HG02943 (cell line): ENCODE results near the gene CDC6.
"Not testable (repeated sequence)": the region's sequence is repeated elsewhere in the genome, so short reads cannot be mapped to it uniquely, and the experiment has no call there.

Experiments
- ATAC-seq: cut with Tn5 transposase; IDR thresholded peaks from one replicate; pipeline ENCODE4 v1.9.1; 2021; ENCODE audit warnings: mild to moderate bottlenecking, low read depth, moderate library complexity; ENCODE audit not compliant: unreplicated experiment

The CDC6 gene

DNA sequence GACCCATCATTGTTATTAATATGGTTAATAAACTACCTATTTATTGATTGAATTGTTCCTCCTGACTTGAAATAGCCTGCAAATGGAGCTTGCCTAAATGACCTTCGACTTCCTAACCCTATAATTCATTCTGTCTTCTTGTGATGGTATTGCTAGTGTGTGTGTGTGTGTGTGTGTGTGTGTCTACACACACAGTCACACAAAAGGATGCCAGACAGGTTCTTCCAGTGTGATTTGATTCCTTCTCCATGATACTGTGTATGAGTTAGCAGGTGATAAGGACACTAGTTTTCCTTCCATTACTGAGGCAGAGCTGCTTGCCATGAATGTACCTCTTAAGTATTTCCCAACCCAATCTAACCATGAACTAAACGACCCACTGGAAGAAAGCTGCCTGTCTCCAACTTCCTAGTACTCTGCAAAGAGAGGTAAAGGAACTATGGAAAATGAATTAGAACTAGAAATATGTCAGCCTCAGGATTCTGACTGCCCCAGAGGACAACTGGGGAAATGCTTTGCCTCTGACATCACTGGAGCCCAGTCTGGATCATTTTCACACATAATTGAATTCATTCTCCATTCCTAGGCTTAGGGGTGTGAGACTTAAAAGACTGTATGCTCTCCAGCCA lies 3.5 kb upstream of the CDC6 start:
- no peak for ATAC-seq

DNA sequence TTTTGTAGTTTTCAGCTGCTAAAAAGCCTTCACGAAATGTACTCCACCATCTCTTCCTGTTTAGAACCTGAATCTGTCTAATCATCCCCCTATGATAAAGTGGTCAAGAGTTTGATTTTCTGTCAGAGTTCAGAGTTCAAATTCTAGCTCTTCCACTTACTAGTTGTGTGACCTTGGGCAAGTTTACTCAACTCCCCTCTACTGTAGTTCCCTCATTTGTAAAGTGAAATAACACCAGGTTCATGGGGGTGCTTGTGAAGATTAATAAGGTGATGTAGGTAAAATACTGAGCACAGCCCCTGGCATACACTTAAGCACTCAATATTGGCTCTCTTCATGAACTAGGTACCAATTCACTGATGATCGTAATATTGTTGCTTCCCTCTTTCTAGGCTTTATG lies 1.2 kb upstream of the CDC6 start:
- no peak for ATAC-seq

DNA sequence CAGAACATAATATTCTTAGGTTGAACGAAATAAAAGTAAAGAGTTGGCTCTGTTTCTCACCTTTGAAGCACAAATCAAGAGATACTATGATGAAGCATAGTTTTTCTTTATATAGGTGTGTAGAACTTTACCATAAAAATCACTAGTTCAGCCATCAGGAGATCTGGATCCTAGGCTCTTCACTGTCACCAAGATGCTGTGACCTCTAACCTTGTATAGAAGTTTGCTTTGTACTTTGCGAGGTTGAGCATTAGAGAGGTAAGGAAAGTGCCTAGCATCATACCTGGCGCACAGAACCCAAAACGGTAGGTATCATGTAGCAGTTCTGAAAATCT lies 553 bp upstream of the CDC6 start:
- ATAC-seq: no peak

DNA sequence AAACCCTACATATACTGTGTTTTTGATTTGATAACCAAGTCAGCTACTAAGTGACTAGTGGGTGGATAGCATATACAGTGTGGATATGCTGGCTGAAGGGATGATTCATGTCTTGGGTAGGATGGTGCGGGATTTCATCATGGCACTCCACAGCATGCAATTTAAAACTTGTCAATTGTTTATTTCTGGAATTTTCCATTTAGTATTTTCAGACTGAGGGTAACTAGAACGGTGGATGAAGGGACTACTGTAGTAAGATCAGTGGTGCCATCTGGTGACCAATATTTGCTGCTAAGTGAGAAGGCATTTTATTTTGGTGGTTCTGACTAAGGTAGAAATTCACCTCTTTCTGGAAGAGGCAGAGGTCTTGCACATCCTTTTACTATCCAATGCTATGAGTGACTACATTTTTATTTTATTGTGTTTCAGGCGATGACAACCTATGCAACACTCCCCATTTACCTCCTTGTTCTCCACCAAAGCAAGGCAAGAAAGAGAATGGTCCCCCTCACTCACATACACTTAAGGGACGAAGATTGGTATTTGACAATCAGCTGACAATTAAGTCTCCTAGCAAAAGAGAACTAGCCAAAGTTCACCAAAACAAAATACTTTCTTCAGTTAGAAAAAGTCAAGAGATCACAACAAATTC lies 3.1 kb downstream of the CDC6 start:
- ATAC-seq: no peak

DNA sequence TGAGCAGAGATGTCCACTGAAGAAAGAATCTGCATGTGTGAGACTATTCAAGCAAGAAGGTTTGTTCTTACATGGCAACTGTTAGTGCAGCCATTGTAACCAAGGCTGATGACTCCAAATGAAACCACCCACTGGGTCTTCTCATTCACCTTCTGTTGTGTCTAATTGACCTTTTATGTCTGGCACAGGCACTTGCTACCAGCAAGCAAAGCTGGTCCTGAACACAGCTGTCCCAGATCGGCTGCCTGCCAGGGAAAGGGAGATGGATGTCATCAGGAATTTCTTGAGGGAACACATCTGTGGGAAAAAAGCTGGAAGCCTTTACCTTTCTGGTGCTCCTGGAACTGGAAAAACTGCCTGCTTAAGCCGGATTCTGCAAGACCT lies 3.6 kb downstream of the CDC6 start:
- ATAC-seq: no peak

DNA sequence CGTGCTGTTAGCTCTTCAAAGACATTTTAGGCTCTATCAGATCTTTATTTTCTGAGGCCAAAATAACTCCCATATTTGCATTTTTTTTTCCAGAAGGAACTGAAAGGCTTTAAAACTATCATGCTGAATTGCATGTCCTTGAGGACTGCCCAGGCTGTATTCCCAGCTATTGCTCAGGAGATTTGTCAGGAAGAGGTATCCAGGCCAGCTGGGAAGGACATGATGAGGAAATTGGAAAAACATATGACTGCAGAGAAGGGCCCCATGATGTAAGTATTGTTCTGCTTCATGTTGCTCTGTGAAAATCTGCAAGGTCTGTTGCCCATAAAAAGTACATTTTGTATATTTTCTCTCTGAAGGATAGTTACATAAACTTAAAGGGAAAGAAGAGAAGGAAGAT lies 5.7 kb downstream of the CDC6 start:
- ATAC-seq: no peak

DNA sequence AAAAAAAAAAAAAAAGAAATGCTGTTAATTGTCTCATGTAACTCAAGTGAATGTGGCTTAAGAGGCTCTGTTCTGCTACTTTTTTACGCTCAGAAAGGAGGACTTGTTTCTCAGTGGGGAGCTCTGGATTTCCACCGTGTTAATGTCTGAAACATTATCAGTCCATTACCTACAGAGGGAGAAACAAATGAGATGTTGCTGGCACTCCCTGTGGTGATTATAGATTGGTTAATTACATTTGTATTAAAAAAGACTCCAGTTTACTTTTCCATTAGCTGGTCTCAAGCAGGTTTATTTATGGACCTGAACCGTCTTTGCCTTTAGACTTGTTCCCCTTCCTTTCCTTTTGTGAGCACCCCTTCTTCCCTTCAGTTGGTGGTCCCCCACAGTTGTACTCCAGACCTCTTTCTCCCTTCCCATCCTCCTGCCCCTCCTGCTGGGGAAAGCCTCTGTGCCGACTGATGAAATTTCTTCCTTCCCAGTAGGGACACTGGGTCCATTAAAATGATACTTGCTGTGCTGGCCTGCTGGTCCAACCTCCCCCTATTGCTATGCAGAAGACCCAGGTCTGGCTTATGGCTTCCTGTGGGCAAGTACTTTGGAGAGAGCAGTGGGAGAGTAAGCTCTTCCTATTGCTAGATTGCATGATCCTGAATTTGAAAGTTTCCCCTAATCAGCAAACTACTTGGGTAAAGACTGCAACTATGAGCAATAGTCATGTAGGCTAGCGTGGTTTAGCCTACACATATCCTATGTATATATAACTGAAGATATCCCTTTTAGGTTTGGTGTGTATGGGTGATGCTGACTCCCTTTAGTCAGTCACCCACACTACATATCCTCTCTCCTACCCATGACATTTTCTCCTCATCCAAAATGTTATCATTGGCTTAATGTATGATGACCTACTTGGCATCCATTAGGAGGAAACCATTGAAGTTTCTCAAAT lies 8.1 kb downstream of the CDC6 start:
- no peak for ATAC-seq

DNA sequence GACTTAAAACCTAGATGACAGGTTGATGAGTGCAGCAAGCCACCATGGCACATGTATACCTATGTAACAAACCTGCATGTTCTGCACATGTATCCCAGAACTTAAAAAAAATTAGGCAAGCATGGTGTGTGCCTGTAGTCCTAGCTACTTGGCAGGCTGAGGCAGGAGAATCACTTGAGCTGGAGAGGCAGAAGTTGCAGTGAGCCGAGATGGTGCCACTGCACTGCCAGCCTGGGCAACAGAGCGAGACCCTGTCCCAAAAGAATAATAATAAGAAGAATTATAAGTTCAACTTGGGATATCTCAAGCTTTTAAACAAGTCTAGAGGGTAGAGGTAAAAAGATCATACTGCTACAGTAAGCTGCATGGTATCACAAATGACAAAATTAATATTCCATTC lies 9.8 kb downstream of the CDC6 start:
- no peak for ATAC-seq

DNA sequence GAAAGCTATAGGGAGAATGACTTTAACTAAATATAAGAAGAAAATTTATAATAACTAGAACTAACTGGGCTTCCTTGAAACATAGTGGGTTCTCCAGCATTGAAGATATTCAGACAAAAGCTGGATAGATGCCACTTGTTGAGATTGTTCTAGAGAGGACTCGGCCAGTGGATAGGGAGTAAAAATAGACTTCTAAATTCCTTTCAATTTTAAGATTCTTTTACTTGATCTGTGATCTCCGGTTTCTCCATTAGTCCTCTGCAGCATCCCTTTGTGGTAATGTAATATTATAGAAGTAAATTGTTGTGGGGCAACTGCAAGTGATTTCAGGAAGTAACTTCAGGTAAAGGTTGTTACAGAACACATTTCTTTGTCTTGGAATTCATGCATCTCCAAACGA lies 11.0 kb downstream of the CDC6 start:
- no peak for ATAC-seq

DNA sequence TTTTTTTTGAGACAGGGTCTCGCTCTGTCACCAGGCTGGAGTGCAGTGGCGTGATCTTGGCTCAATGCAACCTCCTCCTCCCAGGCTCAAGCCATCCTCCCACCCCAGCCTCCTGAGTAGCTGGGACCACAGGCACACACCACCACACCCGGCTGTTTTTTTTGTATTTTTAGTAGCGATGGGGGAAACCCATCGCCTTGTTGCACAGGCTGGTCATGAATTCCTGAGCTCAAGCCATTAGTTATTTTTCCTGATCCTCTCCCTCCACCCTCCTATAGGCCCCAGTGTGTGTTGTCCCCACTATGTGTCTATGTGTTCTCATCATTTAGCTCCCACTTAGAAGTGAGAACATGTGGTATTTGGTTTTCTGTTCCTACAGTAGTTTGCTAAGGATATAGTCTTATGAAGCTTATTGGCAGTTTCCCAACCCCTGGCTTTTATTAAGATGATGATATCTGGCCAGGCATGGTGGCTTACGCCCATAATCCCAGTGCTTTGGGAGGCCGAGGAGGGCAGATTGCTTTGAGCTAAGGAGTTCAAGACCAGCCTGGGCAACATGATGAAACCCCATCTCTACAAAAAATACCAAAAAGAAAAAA lies 11.6 kb downstream of the CDC6 start:
- ATAC-seq: not testable (repeated sequence)

DNA sequence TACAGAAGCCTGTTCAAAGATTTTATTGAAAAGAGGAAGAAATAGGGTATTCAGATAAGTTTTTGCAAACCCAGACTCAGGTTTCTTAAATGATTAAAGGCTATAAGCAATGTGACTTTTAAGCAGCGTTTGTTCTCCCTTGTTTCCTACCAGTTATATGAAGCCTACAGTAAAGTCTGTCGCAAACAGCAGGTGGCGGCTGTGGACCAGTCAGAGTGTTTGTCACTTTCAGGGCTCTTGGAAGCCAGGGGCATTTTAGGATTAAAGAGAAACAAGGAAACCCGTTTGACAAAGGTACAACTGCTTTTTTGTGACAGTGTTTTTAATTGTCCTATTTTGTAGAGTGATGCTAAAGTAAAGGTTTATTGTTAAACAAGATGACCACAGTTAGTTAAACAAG lies 13.6 kb downstream of the CDC6 start:
- ATAC-seq: no peak

DNA sequence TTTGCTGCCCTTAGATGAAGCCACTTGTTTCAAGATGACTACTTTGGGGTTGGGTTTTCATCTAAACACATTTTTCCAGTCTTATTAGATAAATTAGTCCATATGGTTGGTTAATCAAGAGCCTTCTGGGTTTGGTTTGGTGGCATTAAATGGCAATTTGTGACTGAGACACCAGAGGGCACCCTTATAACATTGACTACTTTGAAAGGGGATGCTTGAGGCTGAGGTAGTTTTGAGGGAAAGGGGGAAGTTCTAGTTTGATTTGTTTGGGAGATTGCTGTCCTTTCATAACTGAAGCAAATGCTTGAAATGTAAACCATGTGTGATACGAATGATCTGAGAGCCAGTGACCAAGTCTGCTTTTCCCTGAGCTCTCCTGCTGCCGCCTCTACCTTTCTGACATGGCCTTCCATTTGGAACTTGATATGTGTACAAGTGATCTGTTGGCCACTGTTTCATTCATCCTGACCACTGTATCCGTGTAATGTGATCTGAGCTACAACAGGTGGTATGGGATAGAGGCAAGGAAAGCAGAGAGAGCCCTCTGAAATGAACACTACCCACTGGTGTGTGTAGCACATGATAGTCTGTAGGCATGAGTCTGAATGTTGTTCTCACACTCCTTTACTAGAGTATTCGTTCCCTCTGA lies 15.5 kb downstream of the CDC6 start:
- ATAC-seq: no peak

DNA sequence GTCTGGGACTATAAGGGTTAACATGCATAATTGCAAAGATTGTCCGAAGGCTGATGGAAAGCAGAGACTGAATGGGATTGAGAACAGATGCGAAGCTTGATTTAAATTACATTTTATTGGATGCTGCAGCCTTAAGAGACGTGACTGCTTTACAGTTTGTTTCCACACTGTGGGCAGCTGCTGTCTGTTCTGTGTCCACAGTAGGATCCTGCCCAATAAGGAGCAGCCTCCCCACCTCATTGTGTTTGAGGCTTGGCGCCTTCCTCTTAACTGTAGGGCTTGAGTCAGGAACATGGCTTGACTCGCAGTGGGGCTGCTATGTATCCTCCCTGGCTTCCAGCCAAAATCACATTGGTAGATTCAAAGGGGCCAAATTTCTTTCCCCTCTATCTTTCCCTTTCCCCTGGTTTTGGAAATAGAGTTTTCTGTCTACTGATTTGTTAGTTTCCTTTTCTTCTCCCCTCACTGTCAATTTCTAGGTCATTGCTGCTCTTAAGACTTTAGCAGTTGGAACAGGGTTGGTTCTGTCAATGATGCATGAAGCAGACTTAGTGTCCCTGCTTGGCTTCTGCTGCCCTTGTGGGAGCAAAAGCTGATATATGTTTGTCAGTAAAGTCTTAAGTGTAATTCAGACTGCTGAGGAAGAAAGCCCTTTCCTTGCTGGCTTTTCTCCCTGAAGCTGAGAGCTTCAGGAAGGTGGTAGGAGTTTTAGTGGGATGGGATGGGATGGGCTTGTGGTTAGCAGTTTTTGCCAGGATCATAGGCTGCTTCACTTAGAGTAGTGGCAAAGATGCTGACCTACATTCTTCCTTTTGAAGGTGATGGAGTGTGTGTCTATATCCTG lies 16.3 kb downstream of the CDC6 start:
- no peak for ATAC-seq

DNA sequence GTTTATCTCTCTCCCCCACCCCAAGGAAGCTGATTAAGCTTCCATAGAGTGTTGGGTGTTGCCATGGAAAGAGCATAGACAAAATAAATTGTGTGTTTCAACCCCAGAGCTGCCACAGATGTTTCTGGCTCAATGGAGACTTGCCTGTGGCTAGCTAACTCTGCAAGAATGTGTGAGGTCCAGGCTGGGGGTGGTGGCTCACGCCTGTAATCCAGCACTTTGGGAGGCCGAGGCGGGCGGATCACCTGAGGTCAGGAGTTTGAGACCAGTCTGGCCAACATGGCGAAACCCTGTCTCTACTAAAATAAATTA lies 16.8 kb downstream of the CDC6 start:
- ATAC-seq: not testable (repeated sequence)

DNA sequence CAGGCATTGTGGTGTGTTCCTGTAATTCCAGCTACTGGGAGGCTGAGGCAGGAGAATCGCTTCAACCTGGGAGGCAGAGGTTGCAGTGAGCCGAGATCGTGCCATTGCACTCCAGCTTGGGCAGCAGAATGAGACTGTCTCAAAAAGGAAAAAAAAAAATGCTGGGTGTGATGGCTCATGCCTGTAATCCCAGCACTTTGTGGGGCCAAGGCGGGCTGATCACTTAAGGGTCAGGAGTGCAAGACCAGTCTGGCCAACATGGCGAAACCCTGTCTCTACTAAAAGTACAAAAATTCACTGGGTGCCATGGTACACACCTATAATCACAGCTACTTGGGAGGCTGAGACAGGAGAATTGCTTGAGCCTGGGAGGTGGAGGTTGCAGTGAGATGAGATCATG lies 17.2 kb downstream of the CDC6 start:
- ATAC-seq: not testable (repeated sequence)

DNA sequence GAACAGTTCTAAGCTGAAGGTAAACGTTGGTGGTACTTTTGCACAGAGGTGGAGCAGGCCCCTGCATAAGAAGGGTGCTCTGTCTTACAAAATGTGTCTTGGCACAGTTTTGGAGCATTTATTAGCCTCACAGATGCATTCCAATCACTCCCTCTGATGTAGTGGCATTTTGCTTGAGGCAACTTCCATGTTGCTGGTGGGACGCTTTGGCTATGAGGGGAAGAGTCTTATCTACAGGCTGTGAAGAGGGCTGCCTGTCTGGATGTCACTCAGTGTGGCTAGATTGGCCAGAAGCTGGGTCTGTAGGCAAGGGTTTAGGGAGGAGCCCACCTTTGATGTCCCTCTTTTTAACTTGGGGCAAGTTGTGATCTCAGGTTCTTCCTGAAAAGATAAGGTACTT lies 18.7 kb downstream of the CDC6 start:
- ATAC-seq: no peak

DNA sequence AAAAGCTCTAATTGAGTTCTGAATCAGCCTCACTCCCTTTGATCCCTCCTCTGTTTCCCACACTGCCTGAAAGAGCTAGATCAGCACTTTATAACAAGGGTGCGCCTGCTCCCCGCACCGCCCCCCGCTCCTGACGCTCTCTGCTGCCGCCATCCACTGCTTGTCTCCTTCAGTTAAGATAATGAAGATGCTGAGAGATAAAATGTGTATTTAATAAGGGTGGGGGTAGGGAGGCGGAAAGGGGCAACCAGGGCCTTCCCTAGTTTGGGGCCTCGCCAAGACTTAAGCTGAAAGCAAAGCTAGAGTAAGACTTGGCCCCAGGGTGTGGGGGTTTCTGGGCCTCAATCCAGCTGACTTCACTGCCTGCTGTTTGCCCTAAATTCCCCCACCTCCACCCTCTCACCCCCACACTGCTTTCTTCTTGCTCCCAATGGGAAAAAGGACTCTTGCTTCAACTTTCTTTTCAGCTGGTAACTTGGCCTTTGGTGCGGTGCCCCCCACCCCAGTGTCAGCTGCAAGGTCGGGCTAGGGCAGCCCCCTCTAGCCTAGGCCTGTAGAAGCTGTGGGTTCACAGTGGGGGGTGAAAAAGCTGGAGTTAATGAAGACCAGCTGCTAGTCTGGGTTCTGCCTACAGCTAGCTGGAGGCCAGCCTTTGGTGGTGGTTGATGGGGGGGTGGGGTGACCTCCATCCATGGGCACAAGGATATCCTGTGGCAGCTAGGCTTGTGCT lies 19.5 kb downstream of the CDC6 start:
- ATAC-seq: no peak

DNA sequence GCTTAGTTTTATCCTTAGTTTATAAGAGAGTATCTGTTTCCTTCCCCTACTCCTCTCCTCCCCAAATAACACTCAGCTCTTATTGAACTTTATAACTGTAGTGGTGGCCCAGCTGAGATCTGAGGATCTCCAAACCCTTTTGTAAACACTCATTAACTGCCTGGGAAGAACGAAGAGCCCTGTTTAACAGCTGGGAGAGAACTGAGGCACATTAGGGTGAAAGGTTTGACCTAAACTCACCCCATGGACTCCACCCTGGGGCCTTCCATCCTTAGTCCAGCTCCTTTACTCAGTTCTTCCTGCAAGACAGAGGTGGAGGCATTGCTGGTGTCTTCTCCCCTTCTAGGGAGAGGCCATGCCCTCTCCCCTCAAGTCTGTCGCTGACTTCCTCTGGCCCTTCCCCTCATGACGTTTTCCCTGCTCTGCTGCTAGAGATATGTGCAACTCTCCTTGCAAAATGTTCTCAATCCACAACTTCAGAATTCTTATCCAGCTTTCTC lies 20.1 kb downstream of the CDC6 start:
- ATAC-seq: no peak
